Measurements from ENCODE around the gene TSPAN18. TPM values are rescaled to one million over a fixed set of nuclear protein-coding genes. Genes with fewer than 3 reads are reported as not detected.

TSPAN18 gene
- total RNA-seq, 1 experiment from 2014 or later: not detected

DNA sequence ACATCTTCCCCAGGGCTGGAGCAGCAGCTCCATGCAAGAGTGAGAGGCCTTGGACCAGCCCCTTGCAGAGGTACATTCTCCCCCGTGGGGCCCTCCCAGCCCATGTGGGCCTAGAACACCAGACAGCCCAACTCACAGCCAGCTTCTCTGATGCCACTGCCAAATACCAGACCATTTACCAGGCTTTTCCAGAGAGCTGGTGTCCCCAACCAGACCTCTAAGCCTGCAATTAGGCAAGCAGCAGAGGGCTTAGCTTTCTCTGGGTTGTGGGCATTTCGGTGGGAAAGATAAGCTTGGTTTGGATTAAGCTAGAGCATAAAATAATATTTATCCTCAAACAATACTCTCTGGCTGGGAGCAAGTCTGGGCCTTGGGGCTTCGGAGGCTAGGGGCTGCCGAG is 148.3 kb downstream of the TSPAN18 start:
- no peak overlapping the region for H2AFZ ChIP-seq (ENCODE audit: low read length)
- H3K79me2 ChIP-seq (ENCODE audit: low read length): no peaks in the 10 kb centered on the region
- no peaks in the 10 kb centered on the region for H3K4me1 ChIP-seq (ENCODE audit: insufficient read depth, low read length)
- POLR2A ChIA-PET (ENCODE audit: unreplicated experiment): no interaction called here
- no peak overlapping the region for H3K4me3 ChIP-seq (ENCODE audit: low read length)
- no peak overlapping the region for H3K4me2 ChIP-seq (ENCODE audit: low read length)
- TF ChIP-seq, protein P1, sequence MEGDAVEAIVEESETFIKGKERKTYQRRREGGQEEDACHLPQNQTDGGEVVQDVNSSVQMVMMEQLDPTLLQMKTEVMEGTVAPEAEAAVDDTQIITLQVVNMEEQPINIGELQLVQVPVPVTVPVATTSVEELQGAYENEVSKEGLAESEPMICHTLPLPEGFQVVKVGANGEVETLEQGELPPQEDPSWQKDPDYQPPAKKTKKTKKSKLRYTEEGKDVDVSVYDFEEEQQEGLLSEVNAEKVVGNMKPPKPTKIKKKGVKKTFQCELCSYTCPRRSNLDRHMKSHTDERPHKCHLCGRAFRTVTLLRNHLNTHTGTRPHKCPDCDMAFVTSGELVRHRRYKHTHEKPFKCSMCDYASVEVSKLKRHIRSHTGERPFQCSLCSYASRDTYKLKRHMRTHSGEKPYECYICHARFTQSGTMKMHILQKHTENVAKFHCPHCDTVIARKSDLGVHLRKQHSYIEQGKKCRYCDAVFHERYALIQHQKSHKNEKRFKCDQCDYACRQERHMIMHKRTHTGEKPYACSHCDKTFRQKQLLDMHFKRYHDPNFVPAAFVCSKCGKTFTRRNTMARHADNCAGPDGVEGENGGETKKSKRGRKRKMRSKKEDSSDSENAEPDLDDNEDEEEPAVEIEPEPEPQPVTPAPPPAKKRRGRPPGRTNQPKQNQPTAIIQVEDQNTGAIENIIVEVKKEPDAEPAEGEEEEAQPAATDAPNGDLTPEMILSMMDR (conservative IDR thresholded peaks at IDR 0.05; ENCODE audit: low read depth, low read length): no peak
- TF ChIP-seq EZH2phosphoT487 (IDR thresholded peaks at IDR 0.05; ENCODE audit: borderline replicate concordance, low read length) (no peak), EZH2 (IDR thresholded peaks at IDR 0.05; ENCODE audit: low read length, unreplicated experiment) (no peak)
- no peaks in the 10 kb centered on the region for H3K9me3 ChIP-seq (ENCODE audit: low read length)
- H3F3A ChIP-seq (ENCODE audit: low read length, unreplicated experiment): no peaks in the 10 kb centered on the region
- no peak overlapping the region for H3K27ac ChIP-seq (ENCODE audit: low read length)
- peaks cover 10% of the 10 kb centered on the region; the same call in 1 of the 2 replicates for H3K27me3 ChIP-seq (ENCODE audit: low read length)
- intact Hi-C loops (cut with micrococcal nuclease): no loop called here
- H3K36me3 ChIP-seq (ENCODE audit: low read depth, low read length): no peaks in the 10 kb centered on the region
- DNase-seq (no peak), ATAC-seq (no peak)
- no peaks in the 10 kb centered on the region for H4K20me1 ChIP-seq (ENCODE audit: low read length)
- H3K9ac ChIP-seq (ENCODE audit: low read length): no peak overlapping the region
- BruUV-seq (replicated peaks): no TSS peak
- CTCF ChIA-PET: no interaction called here
- H3K9me2 ChIP-seq (replicated peaks; ENCODE audit: low read length): no peaks in the 10 kb centered on the region

DNA sequence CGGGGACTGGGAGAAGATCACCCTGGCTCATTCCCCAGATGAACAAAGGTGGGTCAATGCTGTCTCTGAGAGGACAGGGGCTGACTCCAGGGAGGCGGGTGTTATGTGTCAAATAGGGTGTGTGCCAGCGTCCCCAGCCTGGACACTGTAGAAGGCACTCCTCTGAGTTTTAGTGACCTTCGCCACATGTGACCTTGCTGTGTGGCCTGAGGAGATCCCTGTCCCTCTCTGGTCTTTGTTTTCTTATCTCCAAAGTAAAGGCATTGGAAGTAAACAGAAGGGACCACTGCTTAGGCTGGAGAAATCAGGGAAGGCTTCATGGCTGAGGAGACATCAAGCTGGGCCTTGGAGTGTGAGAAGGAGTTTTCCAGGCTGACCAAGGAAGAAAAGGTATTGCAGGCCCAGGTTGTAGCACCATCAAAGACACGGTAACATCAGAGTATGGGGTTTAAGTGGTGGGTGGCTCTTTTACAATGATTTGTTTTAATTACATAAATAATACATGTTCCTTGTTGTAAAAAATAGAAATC is 149.5 kb downstream of the TSPAN18 start:
- Histone ChIP-seq H2AFZ (ENCODE audit: low read length) (no peak overlapping the region), H3F3A (ENCODE audit: low read length, unreplicated experiment) (no peaks in the 10 kb centered on the region), H3K27me3 (ENCODE audit: low read length) (peaks cover 14% of the 10 kb centered on the region; the same call in 1 of the 2 replicates), H3K4me1 (ENCODE audit: insufficient read depth, low read length) (no peaks in the 10 kb centered on the region), H3K36me3 (ENCODE audit: low read depth, low read length) (no peaks in the 10 kb centered on the region), H3K79me2 (ENCODE audit: low read length) (no peaks in the 10 kb centered on the region), H3K4me3 (ENCODE audit: low read length) (no peak overlapping the region), H4K20me1 (ENCODE audit: low read length) (no peaks in the 10 kb centered on the region), H3K9me2 (replicated peaks; ENCODE audit: low read length) (no peaks in the 10 kb centered on the region), H3K9ac (ENCODE audit: low read length) (no peak overlapping the region), H3K9me3 (ENCODE audit: low read length) (no peaks in the 10 kb centered on the region), H3K4me2 (ENCODE audit: low read length) (no peak overlapping the region), H3K27ac (ENCODE audit: low read length) (no peak overlapping the region)
- no peak for DNase-seq
- POLR2A ChIA-PET (ENCODE audit: unreplicated experiment): no interaction called here
- no peak for ATAC-seq
- TF ChIP-seq EZH2phosphoT487 (IDR thresholded peaks at IDR 0.05; ENCODE audit: borderline replicate concordance, low read length): no peak
- TF ChIP-seq, protein P1 (conservative IDR thresholded peaks at IDR 0.05; ENCODE audit: low read depth, low read length): no peak
- TF ChIP-seq EZH2 (IDR thresholded peaks at IDR 0.05; ENCODE audit: low read length, unreplicated experiment): no peak
- BruUV-seq (replicated peaks): no TSS peak
- CTCF ChIA-PET: no interaction called here
- intact Hi-C loops (cut with micrococcal nuclease): no loop called here

DNA sequence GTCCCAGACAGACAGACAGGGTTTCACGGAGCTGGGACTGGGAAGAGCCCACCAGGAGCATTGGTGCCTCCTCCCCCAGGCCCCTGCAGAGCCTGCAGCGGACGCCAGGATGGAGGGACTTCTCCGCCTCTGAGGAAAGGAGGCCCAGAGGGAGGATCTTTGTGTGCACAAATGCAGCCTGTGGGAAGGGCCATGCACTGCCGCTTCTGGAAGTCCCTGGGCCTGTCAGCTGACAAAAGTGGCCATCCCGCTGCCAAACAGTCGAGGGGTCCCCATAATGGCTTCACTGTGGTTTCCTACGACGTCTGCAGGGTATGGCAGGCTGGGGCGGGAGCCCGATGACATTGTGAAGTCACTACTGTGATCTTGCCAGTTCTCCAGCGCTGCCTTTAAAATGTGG is 150.1 kb downstream of the TSPAN18 start:
- Histone ChIP-seq H3K9me3 (ENCODE audit: low read length) (no peaks in the 10 kb centered on the region), H3K9me2 (replicated peaks; ENCODE audit: low read length) (no peaks in the 10 kb centered on the region), H3K9ac (ENCODE audit: low read length) (no peak overlapping the region), H3F3A (ENCODE audit: low read length, unreplicated experiment) (no peaks in the 10 kb centered on the region), H3K4me2 (ENCODE audit: low read length) (no peak overlapping the region), H4K20me1 (ENCODE audit: low read length) (no peaks in the 10 kb centered on the region), H3K36me3 (ENCODE audit: low read depth, low read length) (no peaks in the 10 kb centered on the region), H3K27me3 (ENCODE audit: low read length) (peaks cover 14% of the 10 kb centered on the region; the same call in 1 of the 2 replicates), H3K79me2 (ENCODE audit: low read length) (no peaks in the 10 kb centered on the region), H3K4me1 (ENCODE audit: insufficient read depth, low read length) (no peaks in the 10 kb centered on the region), H2AFZ (ENCODE audit: low read length) (no peak overlapping the region), H3K27ac (ENCODE audit: low read length) (no peak overlapping the region), H3K4me3 (ENCODE audit: low read length) (no peak overlapping the region)
- POLR2A ChIA-PET (ENCODE audit: unreplicated experiment): no interaction called here
- DNase-seq (no peak), ATAC-seq (no peak)
- intact Hi-C loops (cut with micrococcal nuclease): no loop called here
- no peak for TF ChIP-seq EZH2phosphoT487 (IDR thresholded peaks at IDR 0.05; ENCODE audit: borderline replicate concordance, low read length)
- TF ChIP-seq, protein P1 (conservative IDR thresholded peaks at IDR 0.05; ENCODE audit: low read depth, low read length): no peak
- no peak for TF ChIP-seq EZH2 (IDR thresholded peaks at IDR 0.05; ENCODE audit: low read length, unreplicated experiment)
- CTCF ChIA-PET: no interaction called here
- BruUV-seq (replicated peaks): no TSS peak
